DMS53 treated with DMSO at 0.1 percent for 48 hours (cell line): Measurements from ENCODE around the gene CKMT2.
A peak's percentile ranks its signal among the peaks of the same experiment; 100 is the strongest.
"Not testable (repeated sequence)": the region's sequence is repeated elsewhere in the genome, so short reads cannot be mapped to it uniquely, and the experiment has no call there.

Source experiments
- DNase-seq: peaks from one replicate; lab custom pipeline; 2025; ENCODE audit not compliant: unreplicated experiment; lab: John Stamatoyannopoulos, UW

The CKMT2 gene

GRCh38 chr5:81249240-81249639 lies 16.1 kb downstream of the CKMT2 start:
- DNase-seq, result no peak

GRCh38 chr5:81250004-81250403 lies 16.9 kb downstream of the CKMT2 start:
- no peak for DNase-seq

- no peak for DNase-seq
Observed at GRCh38 chr5:81251922-81252321, 18.8 kb downstream of the CKMT2 start.

GRCh38 chr5:81252904-81253303 lies 19.8 kb downstream of the CKMT2 start:
- DNase-seq, result no peak

- no peak for DNase-seq
Observed at GRCh38 chr5:81253875-81254274, 20.8 kb downstream of the CKMT2 start.

GRCh38 chr5:81254886-81255559 lies 21.9 kb downstream of the CKMT2 start:
- DNase-seq, result no peak

GRCh38 chr5:81256766-81257165 lies 23.6 kb downstream of the CKMT2 start:
- no peak for DNase-seq

- not testable (repeated sequence) for DNase-seq
Observed at GRCh38 chr5:81262796-81263195, 29.7 kb downstream of the CKMT2 start.

- no peak for DNase-seq
Observed at GRCh38 chr5:81265101-81265500, 32.0 kb downstream of the CKMT2 start.

GRCh38 chr5:81268521-81269196 lies 35.5 kb downstream of the CKMT2 start:
- DNase-seq, result no peak

GRCh38 chr5:81269751-81270393 lies 36.8 kb downstream of the CKMT2 start:
- no peak for DNase-seq

- not testable (repeated sequence) for DNase-seq
Observed at GRCh38 chr5:81270394-81271027, 37.4 kb downstream of the CKMT2 start.

GRCh38 chr5:81283976-81284375 lies 50.9 kb downstream of the CKMT2 start:
- no peak for DNase-seq

- DNase-seq, result no peak
Observed at GRCh38 chr5:81286059-81286617, 53.0 kb downstream of the CKMT2 start.

GRCh38 chr5:81288021-81288433 lies 54.9 kb downstream of the CKMT2 start:
- no peak for DNase-seq

GRCh38 chr5:81290146-81290545 lies 57.0 kb downstream of the CKMT2 start:
- no peak for DNase-seq

- no peak for DNase-seq
Observed at GRCh38 chr5:81292130-81292529, 59.0 kb downstream of the CKMT2 start.

- not testable (repeated sequence) for DNase-seq
Observed at GRCh38 chr5:81294021-81294420, 60.9 kb downstream of the CKMT2 start.

- DNase-seq, result no peak
Observed at GRCh38 chr5:81297531-81297930, 64.4 kb downstream of the CKMT2 start.

GRCh38 chr5:81300921-81301270 lies 67.8 kb downstream of the CKMT2 start:
- DNase-seq, result peak; percentile 50

- peak; percentile 91 for DNase-seq
Observed at GRCh38 chr5:81301271-81302015, 68.3 kb downstream of the CKMT2 start, which contains the start of gene ZCCHC9. TSS of gene ZCCHC9 (plus strand) at chr5:81301587. CDS start at chr5:81304758, 3,171 bp downstream.
